H1 (cell line): ENCODE measurements around the gene EDDM3A. TPM values are rescaled to one million over a fixed set of nuclear protein-coding genes. Genes with fewer than 3 reads are reported as not detected.

ENCODE experiments used
- CTCF ChIA-PET: fragments of 300-600 bp; sonication (Branson Sonifier 250); formaldehyde crosslinking; loops from one replicate; lab custom pipeline; 2021; ENCODE audit not compliant: partially characterized antibody; lab: Charles Lee
- POLR2A ChIA-PET: fragments of 300-600 bp; sonication (Branson Sonifier 250); formaldehyde crosslinking; loops from one replicate; lab custom pipeline; 2021; ENCODE audit warnings: inconsistent platforms; ENCODE audit not compliant: partially characterized antibody; lab: Charles Lee
- DNase-seq, 2 experiments: peaks; one replicate each; pipeline versions ENCODE4 v3.0.0 to v3.0.0-alpha.2; 2010 to 2022; ENCODE audit warnings: low spot score in 2 of 2, low read depth in 1 of 2, mixed read lengths in 1 of 2
- FAIRE-seq: peaks from 2 replicates; lab custom pipeline; 2011; peaks lifted over from hg19 to GRCh38; lab: Jason Lieb, UNC
- H2AFZ ChIP-seq: 2 replicates; pipeline ENCODE4 v1.8.1; 2012; ENCODE audit warnings: low read length, inconsistent platforms
- H2AK5ac ChIP-seq: 2 replicates; pipeline ENCODE4 v1.6.1; 2013; ENCODE audit warnings: low read depth, low read length
- H2BK120ac ChIP-seq: replicated peaks from 2 replicates; pipeline ENCODE3; 2013; ENCODE audit warnings: low read depth, low read length, inconsistent platforms
- H2BK12ac ChIP-seq: 2 replicates; pipeline ENCODE4 v1.6.1; 2013; ENCODE audit warnings: low read depth, low read length
- H2BK15ac ChIP-seq: 2 replicates; pipeline ENCODE4 v1.6.1; 2013; ENCODE audit warnings: low read length
- H2BK20ac ChIP-seq: 2 replicates; pipeline ENCODE4 v1.6.1; 2013; ENCODE audit warnings: low read length
- H2BK5ac ChIP-seq: 2 replicates; pipeline ENCODE4 v1.6.1; 2013; ENCODE audit warnings: low read depth, low read length
- H3K14ac ChIP-seq: 2 replicates; pipeline ENCODE4 v1.6.1; 2013; ENCODE audit warnings: inconsistent platforms; ENCODE audit not compliant: insufficient read length
- H3K18ac ChIP-seq: 2 replicates; pipeline ENCODE4 v1.6.1; 2013; ENCODE audit warnings: low read length; ENCODE audit errors: extremely low read depth
- H3K23ac ChIP-seq: 2 replicates; pipeline ENCODE4 v1.6.1; 2013; ENCODE audit warnings: inconsistent platforms; ENCODE audit not compliant: insufficient read length
- H3K23me2 ChIP-seq: 2 replicates; pipeline ENCODE4 v1.6.1; 2013; ENCODE audit warnings: low read depth, low read length
- H3K27ac ChIP-seq: 2 replicates; pipeline ENCODE4 v1.6.1; 2011; ENCODE audit warnings: low read depth, low read length, inconsistent platforms
- H3K27me3 ChIP-seq, 4 experiments: replicated peaks in 1 of 4; 1 replicate in 1 of 4; 2 replicates in 3 of 4; pipeline versions ENCODE4 v1.6.1 to v1.8.1; 2011 to 2013; ENCODE audit warnings: low read length in 3 of 4, mild to moderate bottlenecking in 3 of 4, inconsistent platforms in 2 of 4, mixed read lengths in 2 of 4, moderate library complexity in 1 of 4; ENCODE audit not compliant: control insufficient read depth in 3 of 4, insufficient read depth in 3 of 4; ENCODE audit errors: extremely low read depth in 1 of 4
- H3K36me3 ChIP-seq, 4 experiments: 2 replicates each; pipeline versions ENCODE4 v1.6.1 to v1.8.1; 2011 to 2013; ENCODE audit warnings: mild to moderate bottlenecking in 4 of 4, low read length in 3 of 4, moderate library complexity in 2 of 4, control low read depth in 1 of 4, inconsistent platforms in 1 of 4; ENCODE audit not compliant: insufficient read depth in 4 of 4, control insufficient read depth in 2 of 4
- H3K4ac ChIP-seq: replicated peaks from 2 replicates; pipeline ENCODE3; 2013; ENCODE audit warnings: low read length, low read depth, mixed read lengths, inconsistent platforms; ENCODE audit not compliant: insufficient read length
- H3K4me1 ChIP-seq, 4 experiments: replicated peaks in 1 of 4; 1 replicate in 1 of 4; 2 replicates in 3 of 4; pipeline versions ENCODE4 v1.6.1 to v1.8.1; 2011 to 2013; ENCODE audit warnings: low read length in 3 of 4, inconsistent platforms in 2 of 4, mixed read lengths in 1 of 4; ENCODE audit not compliant: insufficient read depth in 4 of 4, control insufficient read depth in 3 of 4
- H3K4me2 ChIP-seq, 2 experiments: 2 replicates each; pipeline versions ENCODE4 v1.6.1 to v1.8.1; 2011 to 2013; ENCODE audit warnings: low read depth in 2 of 2, low read length in 2 of 2, control low read depth in 1 of 2, inconsistent platforms in 1 of 2, mild to moderate bottlenecking in 1 of 2; ENCODE audit not compliant: insufficient read depth in 1 of 2
- H3K4me3 ChIP-seq, 4 experiments: fragments of 200-600, 300-600 bp in 1 of 4; sonication (generic), shearing (Covaris generic), sonication (Bioruptor Twin) in 1 of 4; 2 replicates each; pipeline versions ENCODE4 v1.5.1 to v1.8.1; 2011 to 2016; ENCODE audit warnings: low read length in 4 of 4, low read depth in 3 of 4, control low read depth in 2 of 4, inconsistent platforms in 2 of 4, mild to moderate bottlenecking in 2 of 4, mixed read lengths in 1 of 4, moderate library complexity in 1 of 4; ENCODE audit not compliant: insufficient read depth in 2 of 4; ENCODE audit errors: extremely low read depth in 1 of 4
- H3K56ac ChIP-seq: replicated peaks from 2 replicates; pipeline ENCODE3; 2013; ENCODE audit warnings: low read depth, mild to moderate bottlenecking, mixed read lengths, low read length, inconsistent platforms; ENCODE audit not compliant: insufficient read length
- H3K79me1 ChIP-seq: 2 replicates; pipeline ENCODE4 v1.6.1; 2013; ENCODE audit warnings: low read depth, low read length, control low read depth
- H3K79me2 ChIP-seq, 2 experiments: 2 replicates each; pipeline versions ENCODE4 v1.6.1 to v1.8.1; 2012 to 2013; ENCODE audit warnings: low read length in 2 of 2, mild to moderate bottlenecking in 2 of 2, inconsistent platforms in 1 of 2; ENCODE audit not compliant: insufficient read depth in 2 of 2, control insufficient read depth in 1 of 2
- H3K9ac ChIP-seq, 4 experiments: replicated peaks in 1 of 4; 1 replicate in 1 of 4; 2 replicates in 3 of 4; pipeline versions ENCODE4 v1.6.1 to v1.8.1; 2011 to 2013; ENCODE audit warnings: low read depth in 3 of 4, low read length in 3 of 4, control low read depth in 2 of 4, mild to moderate bottlenecking in 2 of 4, moderate library complexity in 2 of 4, inconsistent platforms in 1 of 4; ENCODE audit errors: extremely low read depth in 1 of 4
- H3K9me3 ChIP-seq, 2 experiments: 2 replicates each; pipeline versions ENCODE4 v1.6.1 to v1.8.1; 2012 to 2013; ENCODE audit warnings: mild to moderate bottlenecking in 2 of 2, moderate library complexity in 2 of 2, control low read depth in 1 of 2, inconsistent platforms in 1 of 2, low read depth in 1 of 2, low read length in 1 of 2, mixed read lengths in 1 of 2; ENCODE audit not compliant: insufficient read depth in 2 of 2
- H4K20me1 ChIP-seq, 2 experiments: replicated peaks in 1 of 2; 2 replicates each; pipeline versions ENCODE3 to v1.8.1; 2011 to 2013; ENCODE audit warnings: inconsistent platforms in 2 of 2, low read length in 2 of 2, mild to moderate bottlenecking in 1 of 2; ENCODE audit not compliant: insufficient read depth in 2 of 2, control insufficient read depth in 1 of 2
- H4K5ac ChIP-seq: 2 replicates; pipeline ENCODE4 v1.6.1; 2013; ENCODE audit warnings: low read length, low read depth, mixed read lengths, inconsistent platforms; ENCODE audit not compliant: insufficient read length
- H4K8ac ChIP-seq: 2 replicates; pipeline ENCODE4 v1.8.0; 2013; ENCODE audit warnings: mild to moderate bottlenecking, moderate library complexity, low read length, inconsistent platforms; ENCODE audit not compliant: insufficient read depth; ENCODE audit errors: extremely low read depth
- H4K91ac ChIP-seq: replicated peaks from 2 replicates; pipeline ENCODE3; 2013; ENCODE audit warnings: low read length, mixed read lengths, inconsistent platforms; ENCODE audit not compliant: insufficient read length
- BRCA1 ChIP-seq: IDR thresholded peaks from 2 replicates; pipeline ENCODE4 v1.6.1; 2012; ENCODE audit warnings: low read depth, low read length, improper control_type of control experiment
- CHD1 ChIP-seq: IDR thresholded peaks from 2 replicates; pipeline ENCODE4 v1.6.1; 2012; ENCODE audit warnings: low read depth, low read length, improper control_type of control experiment
- EGR1 ChIP-seq: IDR thresholded peaks from 2 replicates; pipeline ENCODE4 v1.6.1; 2011; ENCODE audit warnings: low read depth, low read length, borderline replicate concordance
- MAX ChIP-seq: IDR thresholded peaks from 2 replicates; pipeline ENCODE4 v1.6.1; 2012; ENCODE audit warnings: inconsistent platforms
- NRF1 ChIP-seq: IDR thresholded peaks from 2 replicates; pipeline ENCODE4 v1.6.1; 2011; ENCODE audit warnings: mild to moderate bottlenecking, low read depth, low read length, improper control_type of control experiment
- POU5F1 ChIP-seq: IDR thresholded peaks from 2 replicates; pipeline ENCODE4 v1.6.1; 2011; ENCODE audit warnings: low read depth, mild to moderate bottlenecking, low read length, moderate library complexity
- SAP30 ChIP-seq: fragments of 300-600 bp; sonication (generic); IDR thresholded peaks from 2 replicates; pipeline ENCODE4 v1.7.1; 2012; ENCODE audit warnings: low read length, moderate library complexity, mild to moderate bottlenecking, inconsistent platforms; ENCODE audit not compliant: insufficient read depth, insufficient replicate concordance
- SIN3A ChIP-seq, 2 experiments: IDR thresholded peaks in 1 of 2; conservative IDR thresholded peaks in 1 of 2; 2 replicates each; pipeline ENCODE4 v1.6.1; 2011 to 2012; ENCODE audit warnings: low read length in 2 of 2, improper control_type of control experiment in 1 of 2, low read depth in 1 of 2, mild to moderate bottlenecking in 1 of 2
- TBP ChIP-seq: IDR thresholded peaks from 2 replicates; pipeline ENCODE4 v1.6.1; 2011; ENCODE audit warnings: low read depth, low read length, improper control_type of control experiment
- TEAD4 ChIP-seq: IDR thresholded peaks from 2 replicates; pipeline ENCODE4 v1.6.1; 2012; ENCODE audit warnings: low read depth, low read length, inconsistent platforms, mixed read lengths
- WGBS, 2 experiments: shearing (Covaris generic) in 1 of 2; methylation state at CpG; one replicate each; pipeline versions ENCODE4 v1.1.6 to v1.1.7; 2013 to 2015; ENCODE audit warnings: low lambda C conversion rate in 2 of 2, mixed read lengths in 2 of 2, inconsistent platforms in 1 of 2, low coverage in 1 of 2, missing lambda C conversion rate in 1 of 2; ENCODE audit not compliant: insufficient replicate concordance in 2 of 2, insufficient coverage in 1 of 2, insufficient read length in 1 of 2; ENCODE audit errors: extremely low coverage in 1 of 2, missing lambda C conversion rate in 1 of 2; 5-methylcytosine and 5-hydroxymethylcytosine counted together
- polyA plus RNA-seq, 7 experiments: library from polyadenylated mRNA; depleted of rRNA in 3 of 7; stranded (reverse) in 5 of 7; unstranded in 2 of 7; fragments of >200 nt in 5 of 7; fragments of 200-250 nt in 2 of 7; gene quantifications; 1 replicate in 5 of 7; 2 replicates in 1 of 7; 4 replicates in 1 of 7; pipeline versions ENCODE4 v1.2.1 to v1.2.3, GENCODE V29; 2011 to 2013; ENCODE audit warnings: missing spikeins in 2 of 7, mixed read lengths in 2 of 7
- total RNA-seq: library from RNA; stranded (reverse); fragmentation: NEBNext Ultra II Directional; extraction: Animal tissue kit (Norgen Biotek cat#: 25700); gene quantifications from 2 replicates; pipeline ENCODE4 v1.2.1, GENCODE V29; 2021

EDDM3A gene
- total and polyA plus RNA-seq, 2 of the 8 experiments (the other 6 are each of a cell fraction or from before 2014, with no cell fraction given): 0.09 TPM; not detected in 1

GRCh38 chr14:20768593-20768892 is 22.9 kb downstream of the EDDM3A start:
- no peak overlapping the region for H3K27ac ChIP-seq
- H3K79me2 ChIP-seq: no peaks in the 10 kb centered on the region
- H2AFZ ChIP-seq: no peak overlapping the region
- no peak overlapping the region for H2BK15ac ChIP-seq
- no peaks in the 10 kb centered on the region for H3K23me2 ChIP-seq
- no peak overlapping the region for H2AK5ac ChIP-seq
- no peak overlapping the region for H3K4me3 ChIP-seq
- H3K56ac ChIP-seq: no peak overlapping the region
- H3K18ac ChIP-seq: no peak overlapping the region
- H2BK5ac ChIP-seq: no peak overlapping the region
- H3K14ac ChIP-seq: no peak overlapping the region
- CTCF ChIA-PET: interaction anchor here (7.2 kb wide), 1 partner anchor 11 kb away, joined by 43 read pairs; no protein-coding TSS in a partner anchor
- no peak overlapping the region for H4K5ac ChIP-seq
- no peak overlapping the region for H3K4me2 ChIP-seq
- 81% methylated on average over 3 of the region's 3 CpGs; no CpG with 5 or more reads in 1 of the 2 experiments for WGBS, 2 experiments
- H3K4me1 ChIP-seq: peaks cover 0 to 5% (median 0%) of the 10 kb centered on the region in 4 experiments; a peak in 1 of 7 replicates
- H4K91ac ChIP-seq: no peak overlapping the region
- TF ChIP-seq EGR1 (no peak), MAX (no peak), BRCA1 (no peak), CHD1 (no peak), POU5F1 (no peak), TEAD4 (no peak), SIN3A (conservative IDR thresholded peaks at IDR 0.05 in 1 of 2, IDR thresholded peaks at IDR 0.05 in 1 of 2; ENCODE audit: low read depth in 1 of 2, low read length in 2 of 2) (no peak), SAP30 (no peak), NRF1 (no peak), TBP (no peak)
- no peaks in the 10 kb centered on the region for H3K9me3 ChIP-seq
- H3K79me1 ChIP-seq: no peaks in the 10 kb centered on the region
- H3K36me3 ChIP-seq: no peaks in the 10 kb centered on the region
- H3K27me3 ChIP-seq: peaks cover 0 to 3% (median 0%) of the 10 kb centered on the region in 4 experiments; a peak in 1 of 7 replicates
- FAIRE-seq (no peak), DNase-seq (no peak)
- no peak overlapping the region for H3K4ac ChIP-seq
- no peak overlapping the region for H2BK20ac ChIP-seq
- POLR2A ChIA-PET: no interaction called here
- H2BK120ac ChIP-seq: no peak overlapping the region
- H2BK12ac ChIP-seq: no peak overlapping the region
- no peak overlapping the region for H4K8ac ChIP-seq
- no peaks in the 10 kb centered on the region for H4K20me1 ChIP-seq
- H3K9ac ChIP-seq: no peak overlapping the region
- no peak overlapping the region for H3K23ac ChIP-seq
